LNCAP (cell line): ENCODE data around the gene PAPOLB.

Experiments used
- CTCF ChIP-seq: fragments of 450-650 bp; IDR thresholded peaks from 2 replicates; pipeline ENCODE4 v1.5.1; 2017; ENCODE audit warnings: mild to moderate bottlenecking

Gene PAPOLB

GRCh38 chr7:4842319-4843064 lies 19.3 kb downstream of the PAPOLB start:
- TF ChIP-seq CTCF = no peak

GRCh38 chr7:4841836-4842235 lies 20.0 kb downstream of the PAPOLB start:
- no peak for TF ChIP-seq CTCF

- TF ChIP-seq CTCF = no peak
Observed at GRCh38 chr7:4841007-4841784, 20.6 kb downstream of the PAPOLB start.

- no peak for TF ChIP-seq CTCF
Observed at GRCh38 chr7:4840079-4840501, 21.7 kb downstream of the PAPOLB start.

- TF ChIP-seq CTCF = no peak
Observed at GRCh38 chr7:4838626-4839334, 23.1 kb downstream of the PAPOLB start.

GRCh38 chr7:4837803-4838625 lies 23.8 kb downstream of the PAPOLB start:
- no peak for TF ChIP-seq CTCF
